Measurements from ENCODE around the gene KATNB1.

The KATNB1 gene, protein sequence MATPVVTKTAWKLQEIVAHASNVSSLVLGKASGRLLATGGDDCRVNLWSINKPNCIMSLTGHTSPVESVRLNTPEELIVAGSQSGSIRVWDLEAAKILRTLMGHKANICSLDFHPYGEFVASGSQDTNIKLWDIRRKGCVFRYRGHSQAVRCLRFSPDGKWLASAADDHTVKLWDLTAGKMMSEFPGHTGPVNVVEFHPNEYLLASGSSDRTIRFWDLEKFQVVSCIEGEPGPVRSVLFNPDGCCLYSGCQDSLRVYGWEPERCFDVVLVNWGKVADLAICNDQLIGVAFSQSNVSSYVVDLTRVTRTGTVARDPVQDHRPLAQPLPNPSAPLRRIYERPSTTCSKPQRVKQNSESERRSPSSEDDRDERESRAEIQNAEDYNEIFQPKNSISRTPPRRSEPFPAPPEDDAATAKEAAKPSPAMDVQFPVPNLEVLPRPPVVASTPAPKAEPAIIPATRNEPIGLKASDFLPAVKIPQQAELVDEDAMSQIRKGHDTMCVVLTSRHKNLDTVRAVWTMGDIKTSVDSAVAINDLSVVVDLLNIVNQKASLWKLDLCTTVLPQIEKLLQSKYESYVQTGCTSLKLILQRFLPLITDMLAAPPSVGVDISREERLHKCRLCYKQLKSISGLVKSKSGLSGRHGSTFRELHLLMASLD

DNA sequence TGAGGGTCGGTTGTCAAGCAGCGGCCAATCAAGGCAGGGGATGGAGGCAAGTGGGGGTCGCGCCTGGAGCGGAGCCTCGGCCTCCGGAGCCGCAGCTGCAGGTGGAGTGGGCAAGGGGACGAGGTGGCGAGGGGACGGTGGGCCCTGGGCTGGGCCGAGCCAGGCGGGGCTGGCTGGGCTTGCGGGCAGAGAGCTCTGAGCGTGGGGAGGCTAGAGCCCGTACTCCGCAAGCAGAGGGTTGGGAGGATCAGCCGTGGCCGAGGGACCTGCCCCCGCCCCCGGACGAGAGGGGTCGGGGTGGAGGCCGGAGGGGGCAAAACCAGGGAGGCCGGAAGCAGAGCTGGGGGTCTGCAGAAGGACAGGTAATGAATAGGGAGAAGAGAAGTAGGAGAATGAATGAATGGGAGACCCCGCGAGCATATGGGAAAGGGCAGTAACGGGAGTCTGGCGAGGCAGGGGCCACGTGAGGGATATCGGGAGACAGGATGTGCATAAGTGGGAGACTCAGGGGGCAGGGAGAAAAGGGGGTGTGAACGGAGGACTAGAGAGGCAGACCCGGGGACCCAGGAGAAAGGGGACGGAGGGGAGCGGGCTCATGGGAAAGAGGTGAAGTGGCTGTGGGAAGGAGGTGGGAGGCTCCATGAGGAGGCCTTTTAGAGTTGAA, at the start of gene KATNB1:
Gene KATNB1 (plus strand): TSS at position 16 of the 664 bp plus-strand sequence. CDS start 1,474 bp downstream, outside the sequence.
- H3K27me3 ChIP-seq (ENCODE audit: control insufficient read depth, insufficient read depth, low read length): no peaks in the 10 kb centered on the region
- peak within 1 kb of the TSS; percentile 90 for H3K4me3 ChIP-seq (ENCODE audit: low read length)
- no peaks in the 10 kb centered on the region for H3K9me3 ChIP-seq (ENCODE audit: control insufficient read depth, low read length)
- peaks cover 20% of the 10 kb centered on the region for H3K4me1 ChIP-seq (ENCODE audit: control insufficient read depth, insufficient read depth, low read length)
- H3K9ac ChIP-seq (ENCODE audit: low read length): peak within 1 kb of the TSS; percentile 94
- H3K36me3 ChIP-seq (ENCODE audit: control insufficient read depth, insufficient read depth, low read length): no peaks in the 10 kb centered on the region

DNA sequence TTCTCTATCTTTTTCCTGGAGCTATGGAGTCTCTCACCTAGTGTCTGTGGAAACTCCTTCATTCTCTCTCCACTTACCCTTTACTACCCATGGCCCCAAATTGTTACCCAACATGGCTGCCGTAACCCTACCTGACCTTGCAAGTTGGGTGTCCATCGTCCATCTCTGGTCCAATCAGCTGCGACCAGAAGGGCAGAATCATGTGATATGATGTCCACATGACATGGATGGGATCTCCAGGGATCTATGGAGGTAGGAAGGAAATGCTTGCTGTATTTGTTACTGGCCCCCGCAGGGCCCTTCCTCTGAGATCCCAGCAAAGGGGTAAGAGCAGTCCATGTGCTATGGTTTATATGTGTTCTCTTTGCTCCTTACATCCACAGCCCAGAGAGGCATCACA, 49.0 kb upstream of the KATNB1 start:
- H3K4me1 ChIP-seq (ENCODE audit: control insufficient read depth, insufficient read depth, low read length): peaks cover 6% of the 10 kb centered on the region
- H3K4me3 ChIP-seq (ENCODE audit: low read length): no peak overlapping the region
- H3K9me3 ChIP-seq (ENCODE audit: control insufficient read depth, low read length): no peaks in the 10 kb centered on the region
- no peak overlapping the region for H3K9ac ChIP-seq (ENCODE audit: low read length)
- H3K36me3 ChIP-seq (ENCODE audit: control insufficient read depth, insufficient read depth, low read length): no peaks in the 10 kb centered on the region
- H3K27me3 ChIP-seq (ENCODE audit: control insufficient read depth, insufficient read depth, low read length): peaks cover 16% of the 10 kb centered on the region

DNA sequence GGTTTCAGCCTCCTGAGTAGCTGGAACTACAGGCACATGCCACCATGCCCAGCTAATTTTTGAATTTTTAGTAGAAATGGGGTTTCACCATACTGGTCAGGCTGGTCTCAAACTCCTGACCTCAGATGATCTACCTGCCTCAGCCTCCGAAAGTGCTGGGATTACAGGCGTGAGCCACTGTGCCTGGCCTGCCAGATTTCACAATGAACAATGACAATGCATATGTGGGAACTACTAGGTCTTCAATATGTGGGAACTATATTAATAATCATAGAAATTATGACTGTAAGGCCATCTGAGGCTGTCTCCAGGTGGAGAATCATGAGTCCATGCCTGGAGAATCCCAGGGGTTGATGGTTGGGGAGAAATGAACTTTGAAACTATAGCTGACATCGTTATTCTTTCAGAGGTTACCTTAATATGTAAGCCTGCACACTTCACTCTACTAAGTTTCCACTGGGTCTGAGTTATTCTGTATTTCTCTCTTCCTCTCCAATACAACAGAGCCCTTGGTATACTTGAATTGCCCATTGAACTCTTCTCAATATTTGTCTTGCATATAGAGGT, 48.1 kb upstream of the KATNB1 start:
- H3K4me3 ChIP-seq (ENCODE audit: low read length): no peak overlapping the region
- H3K9me3 ChIP-seq (ENCODE audit: control insufficient read depth, low read length): no peaks in the 10 kb centered on the region
- H3K36me3 ChIP-seq (ENCODE audit: control insufficient read depth, insufficient read depth, low read length): no peaks in the 10 kb centered on the region
- H3K27me3 ChIP-seq (ENCODE audit: control insufficient read depth, insufficient read depth, low read length): peaks cover 16% of the 10 kb centered on the region
- peaks cover 6% of the 10 kb centered on the region for H3K4me1 ChIP-seq (ENCODE audit: control insufficient read depth, insufficient read depth, low read length)
- no peak overlapping the region for H3K9ac ChIP-seq (ENCODE audit: low read length)

DNA sequence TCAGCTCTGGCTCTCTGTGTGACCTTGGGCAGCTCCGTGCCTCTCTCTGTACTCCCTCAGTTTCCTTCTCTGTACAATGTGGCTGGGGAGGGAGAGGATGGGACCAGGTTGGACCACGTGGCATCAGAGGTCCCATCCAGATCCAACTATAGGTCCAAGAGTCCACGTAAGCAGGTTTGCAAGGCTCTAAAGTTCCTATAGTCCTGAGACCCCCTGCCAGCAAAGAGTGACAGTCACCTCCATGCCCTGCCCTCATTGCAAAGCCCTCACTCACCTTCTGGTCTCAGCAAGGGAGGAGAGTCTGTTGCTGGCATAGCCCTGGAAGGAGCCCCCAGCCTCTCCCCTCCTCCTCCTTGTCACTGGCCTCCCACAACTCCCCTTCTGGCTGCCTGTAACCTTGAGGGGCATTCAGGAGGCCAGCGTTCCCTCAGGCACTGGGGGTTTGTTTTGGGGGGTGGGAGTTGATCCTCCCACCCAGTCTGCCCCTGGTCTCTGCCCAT, 47.0 kb upstream of the KATNB1 start:
- no peaks in the 10 kb centered on the region for H3K9me3 ChIP-seq (ENCODE audit: control insufficient read depth, low read length)
- no peak overlapping the region for H3K4me3 ChIP-seq (ENCODE audit: low read length)
- H3K9ac ChIP-seq (ENCODE audit: low read length): no peak overlapping the region
- no peaks in the 10 kb centered on the region for H3K36me3 ChIP-seq (ENCODE audit: control insufficient read depth, insufficient read depth, low read length)
- peaks cover 6% of the 10 kb centered on the region for H3K4me1 ChIP-seq (ENCODE audit: control insufficient read depth, insufficient read depth, low read length)
- peaks cover 16% of the 10 kb centered on the region for H3K27me3 ChIP-seq (ENCODE audit: control insufficient read depth, insufficient read depth, low read length)

DNA sequence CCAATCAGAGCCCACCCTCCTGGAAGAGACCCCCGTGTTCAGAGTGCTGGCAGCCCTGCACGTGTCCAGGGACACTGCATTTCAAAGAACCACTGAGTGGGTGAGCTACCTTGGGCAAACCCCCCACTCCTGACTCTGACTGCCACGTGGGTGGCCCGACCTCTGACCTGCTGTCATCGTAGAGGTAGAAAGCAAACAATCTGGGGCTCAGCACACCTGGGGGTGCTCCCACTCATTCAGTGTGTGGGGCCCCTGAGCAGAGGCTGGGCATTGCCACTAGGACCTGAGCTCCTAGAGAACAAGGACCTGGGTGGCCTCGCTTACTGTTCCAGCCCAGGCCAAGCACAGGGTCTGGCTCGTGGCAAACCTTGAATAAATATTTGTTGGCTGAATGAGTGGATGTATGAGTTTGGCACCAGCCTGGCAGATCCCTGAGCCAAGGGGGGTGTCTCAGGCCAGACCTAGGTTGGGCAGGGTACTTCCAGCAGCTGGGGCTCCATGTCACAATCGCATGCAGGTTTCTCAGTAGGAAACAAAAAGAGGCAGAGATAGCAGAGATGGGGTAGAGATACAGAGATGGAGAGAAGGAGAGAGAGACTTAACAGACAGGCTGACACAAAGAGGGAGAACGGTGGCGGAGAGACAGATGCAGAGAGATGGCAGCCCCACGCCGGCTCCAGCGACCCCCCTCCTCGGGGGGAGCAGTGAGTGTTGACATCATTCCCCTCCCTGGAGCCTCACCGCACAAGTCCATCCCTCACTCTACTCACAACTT, 46.4 kb upstream of the KATNB1 start:
- Histone ChIP-seq H3K4me1 (ENCODE audit: control insufficient read depth, insufficient read depth, low read length) (peaks cover 6% of the 10 kb centered on the region), H3K9ac (ENCODE audit: low read length) (no peak overlapping the region), H3K36me3 (ENCODE audit: control insufficient read depth, insufficient read depth, low read length) (no peaks in the 10 kb centered on the region), H3K4me3 (ENCODE audit: low read length) (no peak overlapping the region), H3K9me3 (ENCODE audit: control insufficient read depth, low read length) (no peaks in the 10 kb centered on the region), H3K27me3 (ENCODE audit: control insufficient read depth, insufficient read depth, low read length) (peaks cover 16% of the 10 kb centered on the region)

DNA sequence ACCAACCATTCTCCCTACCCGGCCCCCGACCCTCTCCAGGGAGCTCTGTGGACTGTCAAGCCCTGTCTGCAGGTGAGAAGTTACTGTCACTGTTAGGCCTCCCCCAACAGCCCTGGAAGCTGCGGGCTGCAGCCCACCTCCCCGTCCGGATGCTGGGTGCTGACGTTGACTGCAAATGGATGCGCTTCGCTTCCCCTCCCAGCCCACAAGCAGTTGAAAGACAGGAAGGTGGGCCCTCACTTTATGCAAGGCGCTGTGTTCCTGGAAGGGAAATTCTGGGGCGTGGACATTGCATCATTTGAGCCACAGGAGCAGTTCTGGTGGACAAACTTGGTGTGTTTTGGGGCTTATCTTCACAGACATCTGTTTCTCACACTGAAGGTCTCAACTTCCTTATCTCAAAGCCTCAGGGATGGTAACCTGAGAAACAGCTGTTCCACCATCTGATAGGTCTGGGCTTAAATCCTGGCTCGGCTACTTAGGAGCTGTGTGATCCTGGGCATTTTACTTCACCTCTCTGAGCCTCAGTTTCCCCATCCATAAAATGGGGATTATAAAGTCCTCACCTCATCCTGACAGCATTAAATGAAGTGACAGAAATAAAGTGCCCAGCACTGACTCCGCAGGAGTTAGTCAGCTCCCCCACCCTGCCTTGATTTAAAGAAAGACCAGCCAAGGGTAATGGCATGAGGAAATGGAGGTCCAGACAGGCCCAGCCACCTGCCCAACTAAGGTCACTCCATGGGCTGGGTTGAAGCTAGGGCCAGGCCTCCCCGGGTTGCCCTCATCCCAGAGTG, 45.6 kb upstream of the KATNB1 start:
- Histone ChIP-seq H3K4me3 (ENCODE audit: low read length) (no peak overlapping the region), H3K4me1 (ENCODE audit: control insufficient read depth, insufficient read depth, low read length) (peaks cover 6% of the 10 kb centered on the region), H3K9me3 (ENCODE audit: control insufficient read depth, low read length) (no peaks in the 10 kb centered on the region), H3K36me3 (ENCODE audit: control insufficient read depth, insufficient read depth, low read length) (no peaks in the 10 kb centered on the region), H3K9ac (ENCODE audit: low read length) (no peak overlapping the region), H3K27me3 (ENCODE audit: control insufficient read depth, insufficient read depth, low read length) (peaks cover 16% of the 10 kb centered on the region)

DNA sequence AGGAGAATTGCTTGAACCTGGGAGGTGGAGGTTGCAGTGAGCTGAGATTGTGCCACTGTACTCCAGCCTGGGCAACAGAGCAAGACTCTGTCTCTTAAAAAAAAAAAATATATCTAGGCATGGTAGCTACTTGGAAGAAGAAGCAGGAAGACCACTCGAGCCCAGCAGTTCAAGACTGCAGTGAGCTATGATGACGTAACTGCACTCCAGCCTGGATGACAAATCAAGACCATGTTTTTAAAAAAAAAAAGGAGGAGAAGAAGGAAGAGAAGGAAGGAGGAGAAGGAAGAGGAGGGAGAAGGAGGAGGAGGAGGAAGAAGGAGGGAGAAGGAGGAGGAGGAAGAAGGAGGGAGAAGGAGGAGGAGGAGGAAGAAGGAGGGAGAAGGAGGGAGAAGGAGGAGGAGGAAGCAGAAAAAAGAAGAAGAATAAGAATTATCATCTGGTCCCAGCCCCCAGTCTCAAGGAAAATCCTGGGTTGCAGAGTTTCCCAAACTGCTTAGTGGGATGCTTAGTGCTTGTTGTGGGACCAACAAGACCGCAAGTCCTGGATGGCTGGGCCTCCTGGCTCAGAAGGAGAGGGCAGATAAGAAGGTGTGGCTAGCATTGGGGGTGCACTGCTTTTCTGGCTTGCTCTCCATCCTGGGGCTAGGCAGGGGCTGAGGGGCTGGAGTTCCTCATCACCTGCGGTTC, 44.6 kb upstream of the KATNB1 start:
- no peaks in the 10 kb centered on the region for H3K36me3 ChIP-seq (ENCODE audit: control insufficient read depth, insufficient read depth, low read length)
- no peak overlapping the region for H3K9ac ChIP-seq (ENCODE audit: low read length)
- no peak overlapping the region for H3K4me3 ChIP-seq (ENCODE audit: low read length)
- peaks cover 6% of the 10 kb centered on the region for H3K4me1 ChIP-seq (ENCODE audit: control insufficient read depth, insufficient read depth, low read length)
- H3K9me3 ChIP-seq (ENCODE audit: control insufficient read depth, low read length): no peaks in the 10 kb centered on the region
- H3K27me3 ChIP-seq (ENCODE audit: control insufficient read depth, insufficient read depth, low read length): peaks cover 16% of the 10 kb centered on the region

DNA sequence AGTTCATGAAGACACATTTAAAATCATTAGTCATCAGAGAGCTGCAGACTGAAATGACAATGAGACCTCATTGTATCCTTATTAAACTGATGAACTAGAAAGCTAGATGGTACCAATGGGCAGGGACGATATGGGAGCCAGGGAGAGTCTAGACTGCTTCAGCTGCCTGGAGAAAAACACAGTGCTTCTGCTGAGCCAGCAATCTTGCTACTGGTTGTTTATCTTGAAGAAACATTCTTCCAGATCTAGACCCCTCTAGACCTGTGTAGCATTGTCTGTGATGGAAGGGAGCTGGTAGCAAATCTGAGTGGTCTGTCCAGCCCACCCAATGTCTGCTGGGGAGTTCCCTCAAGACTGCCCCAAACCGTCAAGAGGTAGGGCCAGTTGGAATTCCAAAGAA, 42.9 kb upstream of the KATNB1 start:
- Histone ChIP-seq H3K9me3 (ENCODE audit: control insufficient read depth, low read length) (no peaks in the 10 kb centered on the region), H3K36me3 (ENCODE audit: control insufficient read depth, insufficient read depth, low read length) (no peaks in the 10 kb centered on the region), H3K4me3 (ENCODE audit: low read length) (no peak overlapping the region), H3K9ac (ENCODE audit: low read length) (no peak overlapping the region), H3K4me1 (ENCODE audit: control insufficient read depth, insufficient read depth, low read length) (peaks cover 6% of the 10 kb centered on the region), H3K27me3 (ENCODE audit: control insufficient read depth, insufficient read depth, low read length) (peaks cover 10% of the 10 kb centered on the region)

DNA sequence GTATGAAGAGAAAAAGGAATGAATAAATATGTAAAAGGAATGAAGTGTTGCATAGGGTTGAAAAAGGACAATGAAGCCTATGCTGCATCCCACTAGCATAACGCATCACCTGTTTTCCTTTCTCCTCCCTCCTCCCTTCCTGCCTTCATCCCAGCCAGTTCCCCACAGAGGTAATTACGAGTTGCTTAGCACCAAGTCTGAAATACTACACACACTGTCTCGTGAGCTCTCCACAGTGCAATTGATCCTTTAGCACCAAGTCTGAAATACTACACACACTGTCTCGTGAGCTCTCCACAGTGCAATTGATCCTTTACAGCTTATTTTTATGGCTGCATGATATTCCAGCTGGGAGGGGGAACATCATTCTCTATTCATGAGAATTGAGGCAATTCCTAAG, 42.0 kb upstream of the KATNB1 start:
- Histone ChIP-seq H3K9ac (ENCODE audit: low read length) (no peak overlapping the region), H3K4me1 (ENCODE audit: control insufficient read depth, insufficient read depth, low read length) (peaks cover 6% of the 10 kb centered on the region), H3K9me3 (ENCODE audit: control insufficient read depth, low read length) (no peaks in the 10 kb centered on the region), H3K27me3 (ENCODE audit: control insufficient read depth, insufficient read depth, low read length) (peaks cover 10% of the 10 kb centered on the region), H3K4me3 (ENCODE audit: low read length) (no peak overlapping the region), H3K36me3 (ENCODE audit: control insufficient read depth, insufficient read depth, low read length) (no peaks in the 10 kb centered on the region)

DNA sequence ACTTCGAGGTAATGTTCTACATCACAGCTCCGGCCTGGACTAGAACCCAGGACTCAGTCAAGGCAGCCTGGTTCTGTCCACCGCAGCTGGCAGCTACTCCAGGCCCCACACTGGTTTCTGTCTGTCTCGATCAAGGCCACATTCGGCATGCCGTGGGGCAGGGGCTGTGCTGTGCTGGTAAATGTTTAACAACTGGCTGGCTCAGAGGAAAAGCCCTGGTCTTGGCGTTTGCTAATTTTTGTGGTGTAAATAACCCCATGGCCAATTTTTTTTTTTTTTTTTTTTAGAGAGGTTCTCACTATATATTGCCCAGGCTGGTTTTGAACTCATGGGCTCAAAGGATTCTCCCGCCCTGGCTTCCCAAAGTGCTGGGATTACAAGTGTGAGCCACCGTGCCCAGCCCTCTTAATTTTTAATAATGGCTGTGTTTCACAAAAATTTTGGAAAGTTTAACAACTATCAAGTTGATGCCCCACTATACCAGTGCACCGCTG, 41.3 kb upstream of the KATNB1 start:
- no peaks in the 10 kb centered on the region for H3K36me3 ChIP-seq (ENCODE audit: control insufficient read depth, insufficient read depth, low read length)
- no peak overlapping the region for H3K4me3 ChIP-seq (ENCODE audit: low read length)
- H3K4me1 ChIP-seq (ENCODE audit: control insufficient read depth, insufficient read depth, low read length): peaks cover 1% of the 10 kb centered on the region
- no peak overlapping the region for H3K9ac ChIP-seq (ENCODE audit: low read length)
- H3K27me3 ChIP-seq (ENCODE audit: control insufficient read depth, insufficient read depth, low read length): peaks cover 8% of the 10 kb centered on the region
- no peaks in the 10 kb centered on the region for H3K9me3 ChIP-seq (ENCODE audit: control insufficient read depth, low read length)

Measured in mucosa of stomach (tissue), 1 donor.